Measurements from ENCODE around the gene RBM44.

GRCh38 chr2:237818066-237818473 is 19.5 kb downstream of the RBM44 start:
- TF ChIP-seq POLR2A (IDR thresholded peaks at IDR 0.05), result no peak
- TF ChIP-seq CTCF (IDR thresholded peaks at IDR 0.05 in 8 of 11, conservative IDR thresholded peaks at IDR 0.05 in 3 of 11), result no peak

All from spleen (tissue), 7 donors.